CD8-positive, alpha-beta memory T cell (primary cell): ENCODE measurements around the gene MLX. TPM values are rescaled to one million over a fixed set of nuclear protein-coding genes. Genes with fewer than 3 reads are reported as not detected.
"Not testable (repeated sequence)": the region's sequence is repeated elsewhere in the genome, so short reads cannot be mapped to it uniquely, and the experiment has no call there.

Source experiments
- CTCF ChIA-PET: fragments of 350-600 bp; sonication (Branson Sonifier 250); formaldehyde crosslinking; loops from one replicate; lab custom pipeline; 2021; ENCODE audit warnings: antibody characterized with exemption; lab: Charles Lee
- POLR2A ChIA-PET: fragments of 350-600 bp; sonication (Branson Sonifier 250); formaldehyde crosslinking; loops from one replicate; lab custom pipeline; 2021; ENCODE audit warnings: antibody characterized with exemption; lab: Charles Lee
- DNase-seq, 5 donors: peaks; one replicate each; pipeline versions ENCODE4 v3.0.0 to v3.0.0-alpha.2; 2020 to 2022; ENCODE audit warnings: mixed read lengths in 1 of 5
- H3K27ac ChIP-seq: one replicate; pipeline ENCODE4 v1.7.0; 2013; ENCODE audit warnings: low read depth, mild to moderate bottlenecking, low read length, moderate library complexity
- H3K27me3 ChIP-seq: 2 replicates; pipeline ENCODE4 v1.7.0; 2013; ENCODE audit warnings: low read length, mild to moderate bottlenecking; ENCODE audit not compliant: insufficient read depth, poor library complexity, severe bottlenecking
- H3K36me3 ChIP-seq: 2 replicates; pipeline ENCODE4 v1.7.0; 2013; ENCODE audit warnings: mild to moderate bottlenecking, low read length, moderate library complexity; ENCODE audit not compliant: insufficient read depth
- H3K4me1 ChIP-seq: 2 replicates; pipeline ENCODE4 v1.7.0; 2013; ENCODE audit warnings: mild to moderate bottlenecking, low read length, moderate library complexity; ENCODE audit not compliant: insufficient read depth
- H3K4me3 ChIP-seq: 2 replicates; pipeline ENCODE4 v1.7.0; 2013; ENCODE audit warnings: mild to moderate bottlenecking, low read length
- H3K9me3 ChIP-seq: 2 replicates; pipeline ENCODE4 v1.7.0; 2013; ENCODE audit warnings: mild to moderate bottlenecking, low read length
- H3K27ac Mint-ChIP-seq, 8 donors: one replicate each; pipeline ENCODE4 v1.8.0; 2020 to 2021; ENCODE audit warnings: mixed read lengths in 8 of 8, mild to moderate bottlenecking in 6 of 8, inconsistent platforms in 3 of 8, moderate library complexity in 3 of 8
- H3K27me3 Mint-ChIP-seq, 2 donors: one replicate each; pipeline ENCODE4 v1.8.0; 2020 to 2021; ENCODE audit warnings: mixed read lengths in 2 of 2, mild to moderate bottlenecking in 1 of 2, moderate library complexity in 1 of 2
- H3K36me3 Mint-ChIP-seq, 3 donors: one replicate each; pipeline ENCODE4 v1.8.0; 2020 to 2021; ENCODE audit warnings: mixed read lengths in 3 of 3, inconsistent platforms in 1 of 3, mild to moderate bottlenecking in 1 of 3
- H3K4me1 Mint-ChIP-seq, 3 donors: one replicate each; pipeline ENCODE4 v1.8.0; 2020 to 2021; ENCODE audit warnings: mixed read lengths in 3 of 3, inconsistent platforms in 1 of 3, mild to moderate bottlenecking in 1 of 3
- H3K4me3 Mint-ChIP-seq, 7 donors: one replicate each; pipeline ENCODE4 v1.8.0; 2020 to 2021; ENCODE audit warnings: mixed read lengths in 7 of 7, mild to moderate bottlenecking in 6 of 7, moderate library complexity in 4 of 7, inconsistent platforms in 2 of 7
- H3K9me3 Mint-ChIP-seq, 5 donors: one replicate each; pipeline ENCODE4 v1.8.0; 2020 to 2022; ENCODE audit warnings: mixed read lengths in 5 of 5, mild to moderate bottlenecking in 3 of 5, moderate library complexity in 2 of 5, inconsistent platforms in 1 of 5
- polyA plus RNA-seq: library from polyadenylated mRNA; unstranded; fragments of 300-500 nt; fragmentation: Illumina TruSeq; gene quantifications from one replicate; pipeline ENCODE4 v1.2.3, GENCODE V29; 2021
- total RNA-seq, 2 experiments: library from RNA; stranded (reverse); gene quantifications; one replicate each; pipeline ENCODE4 v1.2.3, GENCODE V29; 2021

MLX gene
- total and polyA plus RNA-seq, 3 experiments from 2014 or later = 52.1 to 62.3 (median 61.8) TPM

DNA sequence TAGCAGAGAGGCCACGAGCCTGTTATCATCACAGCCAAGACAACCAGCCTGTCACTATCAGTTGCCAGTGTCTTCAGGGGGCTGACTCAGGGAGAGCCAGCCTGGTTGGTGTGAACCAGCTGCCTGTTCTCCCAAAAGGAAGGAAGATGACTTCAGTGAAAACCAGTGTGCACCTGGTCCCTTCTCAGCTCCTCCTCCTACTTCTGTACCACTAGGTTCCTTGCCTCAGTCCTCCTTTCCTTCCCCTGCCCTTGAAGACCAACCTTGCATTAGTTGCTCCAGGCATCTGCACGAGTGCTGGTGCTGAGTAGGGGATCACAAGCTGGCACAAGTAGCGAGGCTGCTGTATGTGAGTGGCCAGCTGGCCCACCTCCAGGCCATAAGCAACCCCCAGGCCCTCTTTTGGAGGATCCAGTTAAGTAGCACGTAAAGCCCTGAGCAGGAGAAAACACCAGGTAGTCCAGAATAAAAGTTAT, 51.1 kb downstream of the MLX start:
- Histone ChIP-seq H3K9me3 (no peaks in the 10 kb centered on the region), H3K36me3 (peaks cover 13% of the 10 kb centered on the region), H3K27me3 (no peaks in the 10 kb centered on the region), H3K4me3 (no peak overlapping the region), H3K4me1 (no peaks in the 10 kb centered on the region), H3K27ac (no peak overlapping the region)
- POLR2A ChIA-PET = no interaction called here
- H3K27ac Mint-ChIP-seq = peak overlapping the region in 1 of 8 donors; percentile 83
- H3K4me1 Mint-ChIP-seq = peaks cover 0 to 8% (median 0%) of the 10 kb centered on the region in 3 donors
- H3K9me3 Mint-ChIP-seq = no peaks in the 10 kb centered on the region
- H3K27me3 Mint-ChIP-seq = peaks cover 0 to 3% of the 10 kb centered on the region in 2 donors
- peaks cover 4 to 27% (median 13%) of the 10 kb centered on the region in 3 donors for H3K36me3 Mint-ChIP-seq
- no peak overlapping the region for H3K4me3 Mint-ChIP-seq
- DNase-seq = no peak
- CTCF ChIA-PET = no interaction called here

GRCh38 chr17:42618442-42619150, 51.7 kb downstream of the MLX start:
- Histone ChIP-seq H3K9me3 (no peaks in the 10 kb centered on the region), H3K27ac (no peak overlapping the region), H3K4me3 (no peak overlapping the region), H3K4me1 (no peaks in the 10 kb centered on the region), H3K36me3 (peaks cover 12% of the 10 kb centered on the region), H3K27me3 (no peaks in the 10 kb centered on the region)
- Mint-ChIP-seq H3K9me3 (no peaks in the 10 kb centered on the region), H3K4me1 (peaks cover 0 to 8% (median 0%) of the 10 kb centered on the region in 3 donors), H3K27me3 (peaks cover 0 to 3% of the 10 kb centered on the region in 2 donors), H3K4me3 (peak overlapping the region in 1 of 7 donors; percentile 54), H3K36me3 (peaks cover 3 to 23% (median 11%) of the 10 kb centered on the region in 3 donors), H3K27ac (peak overlapping the region in 1 of 8 donors; percentile 41)
- POLR2A ChIA-PET = no interaction called here
- DNase-seq = no peak
- CTCF ChIA-PET = no interaction called here

DNA sequence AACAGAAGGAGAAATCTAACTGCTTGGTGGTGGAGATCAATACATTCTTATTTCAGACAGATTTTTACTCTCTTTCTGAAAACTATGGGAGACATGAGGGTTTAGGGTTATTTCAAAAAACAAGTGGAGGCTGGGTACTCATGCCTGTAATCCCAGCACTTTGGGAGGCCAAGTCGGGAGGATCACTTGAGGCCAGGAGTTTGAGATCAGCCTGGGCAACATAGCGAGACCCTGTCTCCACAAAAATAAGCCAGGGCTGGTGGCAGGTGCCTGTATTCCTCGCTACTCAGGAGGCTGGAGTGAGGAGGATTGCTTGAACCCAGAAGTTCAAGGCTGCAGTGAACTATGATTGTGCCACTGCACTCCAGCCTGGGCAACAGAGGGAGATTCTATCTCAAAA, 55.1 kb downstream of the MLX start:
- H3K9me3 Mint-ChIP-seq, DNase-seq, H3K4me3 Mint-ChIP-seq, H3K27me3 ChIP-seq, H3K36me3 Mint-ChIP-seq, H3K4me1 ChIP-seq, H3K27ac ChIP-seq, H3K27ac Mint-ChIP-seq, H3K9me3 ChIP-seq, H3K4me3 ChIP-seq, H3K4me1 Mint-ChIP-seq, POLR2A ChIA-PET, H3K36me3 ChIP-seq, CTCF ChIA-PET, H3K27me3 Mint-ChIP-seq: not testable (repeated sequence)

Other genes starting within 250 kb of the MLX start
- gene STAT3, start 178.7 kb upstream of the MLX start, total RNA-seq = 100 to 1,000 TPM; 148 to 155 TPM
- gene STAT3, start 178.7 kb upstream of the MLX start, polyA plus RNA-seq = 166 TPM
- gene CAVIN1, start 143.8 kb upstream of the MLX start, total RNA-seq = under 1 TPM; 0.18 to 0.22 TPM
- gene CAVIN1, start 143.8 kb upstream of the MLX start, polyA plus RNA-seq = not detected
- 1 to 10 TPM; 3.0 to 3.6 TPM for gene ATP6V0A1, start 108.2 kb upstream of the MLX start, total RNA-seq
- 5.5 TPM for gene ATP6V0A1, start 108.2 kb upstream of the MLX start, polyA plus RNA-seq
- 10 to 100 TPM; 15.8 to 17.4 TPM for gene NAGLU, start 30.9 kb upstream of the MLX start, total RNA-seq
- 17.0 TPM for gene NAGLU, start 30.9 kb upstream of the MLX start, polyA plus RNA-seq
- under 1 TPM; 0.29 to 0.37 TPM for gene HSD17B1, start 14.2 kb upstream of the MLX start, total RNA-seq
- gene HSD17B1, start 14.2 kb upstream of the MLX start, polyA plus RNA-seq = 0.48 TPM
- 100 to 1,000 TPM; 103 to 107 TPM for gene COASY, start 5.0 kb upstream of the MLX start, total RNA-seq
- gene COASY, start 5.0 kb upstream of the MLX start, polyA plus RNA-seq = 65.6 TPM
- gene PSMC3IP, start 10.6 kb downstream of the MLX start, total RNA-seq = 10 to 100 TPM; 35.9 to 36.2 TPM
- 0.83 TPM for gene PSMC3IP, start 10.6 kb downstream of the MLX start, polyA plus RNA-seq
- gene RETREG3, start 42.3 kb downstream of the MLX start, total RNA-seq = 10 to 100 TPM; 39.7 to 40.3 TPM
- gene RETREG3, start 42.3 kb downstream of the MLX start, polyA plus RNA-seq = 109 TPM
- gene TUBG1, start 42.6 kb downstream of the MLX start, total RNA-seq = 100 to 1,000 TPM; 112 to 119 TPM
- gene TUBG1, start 42.6 kb downstream of the MLX start, polyA plus RNA-seq = 11.1 TPM
- gene TUBG2, start 92.2 kb downstream of the MLX start, total RNA-seq = 10 to 100 TPM; 10.6 to 11.6 TPM
- 3.4 TPM for gene TUBG2, start 92.2 kb downstream of the MLX start, polyA plus RNA-seq
- gene PLEKHH3, start 109.9 kb downstream of the MLX start, total RNA-seq = under 1 TPM; 0.38 to 0.70 TPM
- gene PLEKHH3, start 109.9 kb downstream of the MLX start, polyA plus RNA-seq = not detected
- under 1 TPM; 0.18 to 0.20 TPM for gene CCR10, start 114.7 kb downstream of the MLX start, total RNA-seq
- 1.9 TPM for gene CCR10, start 114.7 kb downstream of the MLX start, polyA plus RNA-seq
- 1 to 10 TPM; 1.2 to 1.7 TPM for gene CNTNAP1, start 115.4 kb downstream of the MLX start, total RNA-seq
- 1.1 TPM for gene CNTNAP1, start 115.4 kb downstream of the MLX start, polyA plus RNA-seq
- 10 to 100 TPM; 40.8 to 42.6 TPM for gene EZH1, start 177.9 kb downstream of the MLX start, total RNA-seq
- gene EZH1, start 177.9 kb downstream of the MLX start, polyA plus RNA-seq = 37.2 TPM
- gene RAMP2, start 194.1 kb downstream of the MLX start, total RNA-seq = not detected
- gene RAMP2, start 194.1 kb downstream of the MLX start, polyA plus RNA-seq = not detected
- gene VPS25, start 206.3 kb downstream of the MLX start, total RNA-seq = 100 to 1,000 TPM; 101 to 108 TPM
- 63.8 TPM for gene VPS25, start 206.3 kb downstream of the MLX start, polyA plus RNA-seq
- gene WNK4, start 213.5 kb downstream of the MLX start, total RNA-seq = under 1 TPM; 0.18 to 0.55 TPM
- not detected for gene WNK4, start 213.5 kb downstream of the MLX start, polyA plus RNA-seq
- 10 to 100 TPM; 55.5 to 60.8 TPM for gene COA3, start 231.6 kb downstream of the MLX start, total RNA-seq
- gene COA3, start 231.6 kb downstream of the MLX start, polyA plus RNA-seq = 132 TPM
- gene CNTD1, start 231.8 kb downstream of the MLX start, total RNA-seq = not detected
- 0.15 TPM for gene CNTD1, start 231.8 kb downstream of the MLX start, polyA plus RNA-seq